NCI-H2171 (cell line): ENCODE measurements around the gene PODNL1.
A peak's percentile ranks its signal among the peaks of the same experiment; 100 is the strongest.

Experiments used
- DNase-seq: peaks from one replicate; lab custom pipeline; 2025; lab: John Stamatoyannopoulos, UW

The PODNL1 gene

DNA sequence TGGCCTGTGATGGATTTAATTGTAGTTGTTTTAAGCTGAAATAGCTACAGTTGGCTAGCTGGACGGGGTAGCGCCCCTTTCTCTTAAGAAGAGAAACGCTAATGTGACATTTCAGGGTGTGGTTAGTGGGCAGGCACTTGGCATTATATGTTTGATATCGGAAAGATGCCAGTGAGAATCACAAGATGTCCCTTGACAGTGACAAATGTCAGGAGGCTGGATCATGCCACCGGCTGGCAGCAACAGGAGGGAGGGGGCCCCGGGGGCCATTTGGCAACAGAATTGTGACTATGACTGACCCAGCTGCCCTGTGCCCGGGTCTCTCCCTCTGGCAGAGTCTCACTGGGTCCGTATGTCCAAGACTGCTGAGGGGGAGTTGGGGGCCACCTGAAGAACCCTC, 18.8 kb upstream of the PODNL1 start:
- DNase-seq: no peak

DNA sequence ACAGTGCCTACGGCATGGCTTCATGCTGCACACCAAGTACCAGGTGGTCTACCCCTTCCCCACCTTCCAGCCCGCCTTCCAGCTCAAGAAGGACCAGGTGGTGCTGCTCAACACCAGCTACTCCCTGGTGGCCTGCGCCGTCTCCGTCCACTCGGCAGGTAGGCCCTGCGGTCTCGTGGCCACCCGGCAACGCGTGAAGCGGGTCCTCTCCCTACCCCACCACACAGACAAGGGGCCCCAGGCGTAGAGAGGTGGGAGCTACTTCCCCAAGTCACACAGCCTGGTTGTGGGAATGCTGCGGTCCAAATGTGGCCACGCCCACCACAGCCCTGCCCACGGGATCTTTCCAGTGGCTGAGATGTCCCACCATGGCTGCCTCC, 18.1 kb upstream of the PODNL1 start:
- DNase-seq: no peak

DNA sequence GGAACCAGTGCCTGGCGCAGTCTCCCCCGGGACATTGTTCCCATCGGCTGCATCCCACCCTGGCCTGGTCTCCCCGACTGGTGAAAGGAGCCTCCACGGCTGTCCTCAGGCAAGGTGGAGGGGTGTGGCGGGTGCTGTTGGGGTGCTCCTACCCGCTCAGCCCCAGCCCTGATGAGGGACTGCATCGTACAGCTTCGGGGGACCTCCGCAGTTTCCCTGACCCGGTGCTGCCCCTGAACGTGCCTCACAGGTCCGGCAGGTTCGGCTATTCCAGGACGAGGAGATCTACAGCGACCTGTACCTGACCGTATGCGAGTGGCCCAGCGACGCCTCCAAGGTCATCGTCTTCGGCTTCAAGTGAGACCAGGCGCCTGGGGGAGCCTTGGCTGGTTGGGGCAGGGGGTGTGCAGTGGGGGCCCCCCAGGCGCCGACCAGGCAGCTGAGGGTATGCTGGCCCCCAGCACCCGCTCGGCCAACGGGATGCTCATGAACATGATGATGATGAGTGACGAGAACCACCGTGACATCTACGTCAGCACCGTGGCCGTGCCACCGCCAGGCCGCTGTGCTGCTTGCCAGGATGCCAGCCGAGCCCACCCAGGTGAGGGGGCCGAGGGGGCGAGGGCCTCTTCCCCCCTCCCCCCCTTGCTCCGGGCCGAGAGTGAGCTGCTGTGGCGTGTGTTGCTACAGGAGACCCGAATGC, 17.6 kb upstream of the PODNL1 start:
- DNase-seq: no peak

DNA sequence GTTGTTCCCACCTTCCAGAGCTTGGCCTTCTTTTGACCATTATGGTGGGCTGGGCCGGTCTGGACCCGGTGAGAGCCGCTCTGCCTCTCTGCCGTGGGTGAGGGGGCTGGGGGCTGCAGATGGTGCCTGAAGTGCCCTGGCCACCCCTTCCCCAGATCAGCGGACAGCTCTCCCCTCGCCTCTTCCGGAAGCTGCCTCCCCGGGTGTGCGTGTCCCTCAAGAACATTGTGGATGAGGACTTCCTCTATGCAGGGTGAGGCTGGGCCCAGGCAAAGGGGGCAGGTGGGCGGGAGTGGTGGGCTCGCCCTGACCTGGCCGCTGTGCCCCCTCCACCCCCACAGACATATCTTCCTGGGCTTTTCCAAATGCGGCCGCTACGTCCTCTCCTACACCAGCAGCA, 16.0 kb upstream of the PODNL1 start:
- DNase-seq: no peak

DNA sequence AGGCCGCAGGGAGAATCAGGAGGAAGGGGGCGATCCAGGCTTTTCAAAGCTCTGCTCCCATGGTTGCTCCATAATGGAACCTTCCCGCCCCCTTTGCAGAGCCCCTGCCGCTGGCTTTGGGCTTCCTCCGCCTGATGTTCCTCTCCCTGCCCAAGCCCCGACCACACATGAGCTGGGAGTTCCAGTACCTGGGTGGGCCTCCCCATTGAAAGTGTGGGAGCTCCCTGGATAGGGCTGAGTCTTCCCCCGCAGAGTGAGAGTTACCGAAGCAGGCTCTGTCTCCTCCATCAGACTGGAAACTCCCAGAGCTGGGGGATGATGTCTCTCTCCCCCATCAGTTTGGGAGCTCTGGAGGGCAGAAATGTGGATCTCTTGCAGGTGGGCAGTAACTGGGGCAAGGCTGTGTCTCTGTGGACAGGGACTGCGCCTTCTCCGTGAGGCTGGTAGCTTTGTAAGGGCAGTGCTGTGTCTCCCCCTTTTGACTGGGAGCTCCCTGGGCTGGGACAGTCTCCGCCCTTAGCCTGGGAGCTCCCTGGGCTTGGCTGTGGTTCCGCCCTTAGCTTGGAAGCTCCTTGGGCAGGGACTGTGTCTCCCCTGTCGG, 14.8 kb upstream of the PODNL1 start:
- no peak for DNase-seq

DNA sequence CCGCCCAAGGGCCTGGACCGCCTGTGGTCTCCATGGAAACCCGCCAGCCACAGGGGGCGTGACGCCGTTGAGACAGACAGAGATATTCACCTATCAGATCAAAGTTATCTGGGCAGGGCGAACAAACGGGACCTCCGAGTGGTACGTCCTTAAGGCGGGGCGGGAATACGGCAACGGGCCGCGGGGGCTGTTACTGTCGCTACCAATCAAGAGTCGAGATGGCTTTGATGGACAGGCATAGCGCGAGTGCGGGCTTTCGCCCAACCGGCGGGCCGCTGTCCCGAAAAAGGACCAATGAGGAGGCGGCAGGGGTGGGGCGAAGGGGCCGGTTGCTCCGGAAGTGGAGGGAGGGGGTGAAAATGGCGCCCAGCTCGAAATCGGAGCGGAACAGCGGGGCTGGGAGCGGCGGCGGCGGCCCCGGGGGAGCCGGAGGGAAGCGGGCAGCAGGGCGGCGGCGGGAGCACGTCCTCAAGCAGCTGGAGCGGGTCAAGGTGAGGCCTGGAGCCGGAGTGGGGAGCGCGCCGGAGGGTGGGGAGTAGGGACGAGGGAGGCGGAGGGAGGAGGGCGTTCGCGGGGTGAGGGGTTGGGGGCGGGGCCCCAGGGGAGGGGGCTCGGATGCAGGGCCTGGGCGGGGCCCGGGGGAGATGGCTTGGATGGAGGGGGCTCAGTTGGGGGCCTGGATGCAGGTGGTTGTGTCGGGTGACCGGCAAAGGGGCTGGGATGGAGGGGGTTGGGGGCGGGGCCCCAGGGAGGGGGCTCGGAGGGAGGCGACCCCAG, 14.1 kb upstream of the PODNL1 start, which contains the start of gene DCAF15:
TSS of gene DCAF15 (plus strand) at position 356 of the 777 bp plus-strand sequence. CDS start at position 360, 4 bp downstream.
- DNase-seq: peak; percentile 98

DNA sequence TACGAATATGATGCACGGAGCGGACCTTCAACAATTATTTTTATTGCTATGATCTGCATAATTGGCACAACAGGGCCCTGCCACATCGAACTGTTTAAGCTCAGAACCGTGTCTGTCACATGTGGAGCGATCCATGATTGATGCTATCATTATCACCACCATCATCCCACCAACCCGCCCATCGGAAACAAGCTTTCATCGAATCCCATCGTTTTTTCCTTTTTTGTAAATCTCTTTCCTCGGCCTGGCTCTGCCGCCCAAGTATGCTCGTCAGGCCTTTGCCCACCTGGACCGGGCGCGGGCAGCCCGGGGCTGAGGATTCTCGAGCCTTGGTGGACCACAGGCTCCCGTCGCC, 13.6 kb upstream of the PODNL1 start:
- DNase-seq: no peak

DNA sequence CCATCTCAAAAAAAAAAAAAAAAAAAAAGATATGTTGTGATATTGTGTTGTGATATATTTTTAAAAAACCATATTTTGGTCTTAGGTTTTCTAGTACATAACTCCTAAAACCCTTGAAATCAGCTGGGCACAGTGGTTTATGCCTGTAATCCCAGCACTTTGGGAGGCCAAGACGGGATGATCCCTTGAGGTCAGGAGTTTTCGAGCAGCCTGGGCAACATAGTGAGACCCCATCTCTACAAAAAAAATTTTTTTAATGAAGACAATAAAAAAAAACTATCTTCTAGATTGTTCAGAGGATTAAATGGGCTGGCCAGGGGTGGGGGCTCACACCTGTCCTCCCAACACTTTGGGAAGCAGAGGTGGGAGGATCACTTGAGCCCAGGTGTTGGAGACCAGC, 12.8 kb upstream of the PODNL1 start:
- no peak for DNase-seq

DNA sequence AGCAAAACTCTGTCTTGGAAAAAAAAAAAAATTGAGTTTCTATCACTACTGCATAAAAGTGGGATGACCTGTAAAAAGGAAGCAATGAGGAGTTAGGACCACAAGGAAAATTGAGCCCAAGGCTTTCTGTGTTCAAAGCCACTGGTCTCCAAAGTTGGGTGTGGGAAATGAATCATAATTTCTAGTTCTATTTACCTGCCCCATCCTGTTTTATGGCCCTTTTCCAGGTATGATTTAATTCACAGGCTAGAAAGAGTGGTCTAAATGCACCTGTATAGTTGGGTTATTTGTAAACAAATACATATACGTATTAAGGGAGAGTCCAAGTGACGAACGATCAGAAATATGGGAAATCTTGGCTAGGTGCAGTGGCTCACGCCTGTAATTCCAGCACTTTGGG, 8.2 kb upstream of the PODNL1 start:
- no peak for DNase-seq

DNA sequence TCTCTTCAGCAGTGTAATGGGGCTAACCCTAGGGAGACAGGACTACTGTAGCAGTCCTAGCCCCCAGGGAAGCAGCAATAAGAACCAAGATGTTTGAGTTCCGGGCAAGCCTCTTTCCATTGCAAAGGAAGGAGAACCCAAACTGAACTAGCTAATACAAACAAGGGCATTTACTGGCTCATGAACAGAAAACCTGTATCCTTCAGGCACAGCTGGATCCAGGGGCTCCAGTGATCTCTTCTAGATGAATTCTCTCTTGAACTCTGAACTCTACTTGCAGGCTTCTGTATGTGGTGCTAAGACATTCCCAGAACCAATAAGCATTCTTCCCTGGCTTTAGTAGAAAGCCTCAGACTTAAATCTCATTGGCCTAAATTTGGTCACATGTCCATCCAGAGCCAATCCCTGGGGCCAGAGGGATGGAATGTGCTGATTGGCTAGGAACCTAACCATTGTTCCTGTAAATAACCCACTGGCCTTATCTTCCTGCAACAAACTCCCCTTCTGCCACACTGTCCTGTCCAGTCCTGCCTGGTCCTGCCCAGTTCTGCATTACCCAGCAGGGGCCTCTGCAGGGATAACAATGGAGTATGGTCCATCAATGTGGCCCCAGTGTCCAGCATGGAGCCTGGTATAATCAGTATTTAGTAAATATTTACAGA, 3.9 kb upstream of the PODNL1 start:
- no peak for DNase-seq

DNA sequence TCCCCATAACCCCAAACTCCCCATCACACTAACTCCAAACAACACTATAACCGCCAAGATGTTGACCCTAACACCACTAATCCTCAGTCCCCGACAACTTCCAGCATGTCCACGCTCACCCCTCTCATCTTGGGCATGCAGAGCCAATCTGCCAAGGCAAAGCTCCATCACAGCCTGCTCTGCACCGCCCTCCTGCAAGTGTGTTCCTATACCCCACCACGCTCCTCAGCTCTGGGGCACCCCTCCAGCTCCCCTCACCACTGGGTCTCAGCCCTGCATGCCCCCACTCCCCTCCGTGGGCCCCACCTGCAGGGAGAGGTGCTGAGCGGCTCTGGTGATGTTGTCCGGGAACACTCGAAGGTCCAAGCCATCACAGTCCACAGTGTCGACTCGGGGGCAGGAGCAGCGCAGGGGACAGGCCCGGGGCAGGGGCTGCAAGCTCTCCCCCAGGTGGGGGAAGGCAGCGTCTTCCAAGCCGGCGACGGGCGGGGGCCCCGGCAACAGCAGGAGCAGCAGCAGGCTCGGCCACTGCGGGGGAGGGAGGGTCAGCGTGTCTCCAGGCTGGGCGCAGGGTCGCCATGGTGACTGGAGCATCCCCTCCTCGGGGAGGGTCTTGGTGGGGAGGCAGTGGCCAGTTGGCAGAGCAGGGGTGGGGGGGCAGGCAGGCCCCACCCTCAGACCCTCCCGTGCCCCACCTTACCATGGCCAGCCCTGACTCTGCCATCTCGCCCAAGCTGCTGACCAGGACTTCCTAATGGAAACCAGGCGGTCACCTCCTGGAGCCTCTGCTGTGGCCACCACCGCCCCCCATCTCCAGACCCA, 527 bp downstream of the PODNL1 start:
- DNase-seq: no peak

DNA sequence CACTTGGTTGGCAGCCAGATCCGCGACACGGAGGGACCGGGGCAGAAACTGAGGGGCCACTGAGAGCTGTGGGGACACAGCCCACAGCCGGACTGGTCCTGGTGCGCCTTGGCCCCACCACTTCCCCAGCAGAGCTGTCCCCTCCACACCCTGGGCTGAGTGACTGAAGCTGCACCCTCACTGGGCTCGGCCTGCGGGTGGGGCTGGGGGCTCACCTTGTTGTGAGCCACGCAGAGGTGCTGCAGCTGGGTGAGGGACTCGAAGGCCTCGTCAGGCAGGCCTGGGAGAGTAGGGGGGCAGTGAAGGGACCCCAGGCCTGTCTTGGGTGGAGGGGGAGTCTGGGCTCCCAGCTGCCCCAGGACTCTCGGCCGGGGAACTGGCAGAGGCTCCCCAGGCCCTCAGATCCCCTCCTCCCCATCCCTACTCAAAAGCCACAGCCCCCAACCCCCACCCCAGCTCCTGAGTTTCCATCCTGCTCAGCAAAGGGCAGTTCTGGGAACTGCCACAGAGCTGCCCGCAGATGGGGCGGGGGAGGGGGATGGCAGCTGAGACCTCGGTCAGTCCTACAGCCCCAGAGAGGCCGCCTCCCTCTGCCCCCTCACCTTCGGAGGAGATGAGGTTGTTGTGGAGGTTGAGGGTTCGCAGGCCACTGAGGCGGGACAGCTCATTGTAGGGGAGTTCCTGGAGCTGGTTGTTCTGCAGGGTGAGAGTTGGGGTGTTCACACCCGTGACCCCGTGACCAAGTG, 2.3 kb downstream of the PODNL1 start:
- DNase-seq: no peak

DNA sequence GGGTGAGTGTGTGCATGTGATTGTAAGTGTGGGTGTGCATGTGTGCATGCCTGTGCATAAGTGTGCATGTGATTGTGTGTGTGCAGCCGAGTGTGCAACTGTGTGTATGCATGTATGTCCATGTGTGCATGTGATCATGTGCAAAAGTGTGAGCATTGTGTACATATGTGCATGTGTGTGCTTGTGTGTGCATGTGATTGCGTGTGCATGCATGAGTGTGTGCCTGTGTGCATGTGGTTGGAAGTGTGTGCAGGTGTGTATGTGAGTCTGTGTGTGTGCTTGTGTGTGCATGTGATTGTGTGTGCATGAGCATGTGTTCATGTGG, 3.5 kb downstream of the PODNL1 start:
- no peak for DNase-seq

DNA sequence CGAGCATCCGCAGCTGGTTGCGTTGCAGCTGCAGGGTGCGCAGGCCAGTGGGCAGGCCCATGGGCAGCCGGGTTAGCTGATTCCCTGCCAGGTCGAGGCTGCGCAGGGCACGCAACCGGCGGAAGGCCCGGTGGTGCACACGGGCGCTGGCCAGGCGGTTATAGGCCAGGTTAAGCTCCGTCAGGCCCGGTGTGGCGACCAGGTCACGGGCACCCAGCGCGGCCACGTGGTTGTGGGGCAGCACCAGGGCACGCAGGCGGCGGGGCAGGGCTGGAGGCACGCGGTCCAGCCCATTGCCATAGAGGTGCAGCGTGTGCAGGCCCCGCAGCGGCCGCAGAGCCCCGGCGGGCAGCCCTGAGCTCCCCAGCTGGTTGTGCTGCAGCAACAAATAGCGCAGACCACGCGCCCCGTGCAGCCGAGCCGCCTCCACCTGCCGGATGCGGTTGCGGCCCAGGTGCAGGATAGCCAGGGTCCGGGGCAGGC, 5.3 kb downstream of the PODNL1 start:
- no peak for DNase-seq

DNA sequence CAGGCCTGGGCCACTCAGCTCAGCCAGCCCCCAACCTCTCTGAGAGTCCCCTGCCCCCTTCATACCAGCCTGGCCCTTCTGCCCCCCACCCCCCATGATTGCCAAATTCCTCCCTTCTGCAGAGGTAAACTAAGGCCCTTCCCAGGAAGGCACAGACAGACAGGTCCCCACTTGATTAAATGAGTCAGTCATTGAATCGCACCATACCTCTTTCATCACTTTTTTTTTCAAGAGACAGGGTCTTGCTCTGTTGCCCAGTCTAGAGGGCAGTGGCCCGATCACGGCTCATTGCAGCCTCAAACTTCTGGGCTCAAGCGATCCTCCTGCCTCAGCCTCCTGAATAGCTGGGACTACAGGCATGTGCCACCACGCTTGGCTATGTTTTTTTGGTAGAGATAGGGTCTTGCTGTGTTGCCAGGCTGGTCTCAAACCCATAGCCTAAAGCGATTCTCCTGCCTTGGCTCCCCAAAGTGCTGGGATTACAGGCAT, 6.0 kb downstream of the PODNL1 start:
- no peak for DNase-seq

DNA sequence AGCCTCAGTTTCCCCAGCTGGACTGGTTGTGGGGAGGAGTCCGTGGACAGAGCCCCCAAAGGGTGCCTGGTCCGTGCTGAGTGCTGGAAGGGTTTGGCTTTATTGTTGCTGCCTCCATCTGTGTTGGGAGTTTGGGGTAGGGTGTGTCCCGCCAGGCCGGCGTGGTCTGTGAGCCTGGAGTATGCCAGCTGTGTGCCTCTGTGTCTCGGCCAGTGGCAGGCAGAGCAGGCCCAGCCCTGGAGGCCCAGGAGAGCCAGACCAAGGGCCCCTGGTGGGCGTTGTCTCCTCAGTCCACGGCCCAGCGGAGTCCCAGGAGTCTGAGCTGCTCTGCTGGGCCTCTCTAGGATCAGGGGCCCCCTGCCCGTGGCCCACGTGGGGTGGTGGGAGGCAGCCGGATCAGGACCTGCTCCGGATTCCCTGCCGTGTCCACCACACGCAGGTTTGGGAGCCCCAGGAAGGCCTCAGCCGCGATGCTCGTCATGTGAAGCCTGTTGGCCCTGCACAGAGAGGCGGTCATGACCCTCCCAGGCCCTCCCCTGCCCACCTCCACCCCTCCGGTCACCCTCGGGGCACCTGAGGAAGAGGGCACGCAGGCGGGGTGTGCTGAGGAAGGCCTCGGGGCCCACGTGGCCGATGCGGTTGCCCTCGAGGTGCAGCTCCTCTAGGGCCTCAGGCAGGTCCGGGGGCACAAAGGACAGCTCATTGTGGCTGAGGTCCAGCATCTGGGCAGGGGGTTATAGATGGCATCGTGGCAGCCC, 6.6 kb downstream of the PODNL1 start:
- DNase-seq: no peak

DNA sequence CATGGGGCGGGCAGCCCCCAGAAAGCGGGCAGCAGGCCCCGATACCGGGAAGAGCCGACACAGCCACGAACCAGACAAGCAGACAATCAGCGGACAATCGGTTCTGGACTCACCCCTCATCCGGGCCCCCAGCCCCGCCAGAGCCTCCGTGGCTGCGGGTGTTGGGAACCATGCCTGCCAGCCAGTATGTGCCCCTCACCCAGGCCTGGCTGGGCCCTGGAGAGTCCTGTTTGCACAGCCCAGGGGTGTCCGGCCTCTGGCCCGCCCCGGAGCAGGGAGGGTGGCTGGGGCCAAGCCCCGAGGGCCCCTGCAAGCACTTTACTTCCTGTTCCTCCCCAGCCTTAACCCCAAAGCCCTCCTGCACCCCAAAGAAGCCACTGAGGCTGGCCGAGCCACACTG, 7.8 kb downstream of the PODNL1 start:
- DNase-seq: no peak

DNA sequence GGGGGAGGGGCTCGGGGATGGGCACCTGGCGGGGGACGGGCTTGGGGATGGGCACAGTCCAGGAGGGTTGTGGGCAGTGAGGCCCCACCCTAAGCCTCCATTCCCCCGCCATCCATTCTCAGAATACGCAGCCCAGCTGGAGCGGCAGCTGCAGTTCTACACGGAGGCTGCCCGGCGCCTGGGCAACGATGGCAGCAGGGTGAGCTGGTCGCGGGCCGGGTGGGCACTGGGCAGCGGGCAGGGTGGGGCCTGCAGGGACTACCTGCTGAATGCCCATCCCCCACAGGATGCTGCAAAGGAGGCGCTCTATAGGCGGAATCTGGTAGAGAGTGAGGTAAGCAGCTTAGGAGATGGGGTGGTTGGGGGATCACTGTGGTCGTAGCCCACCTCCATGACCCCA, 8.3 kb downstream of the PODNL1 start:
- no peak for DNase-seq

DNA sequence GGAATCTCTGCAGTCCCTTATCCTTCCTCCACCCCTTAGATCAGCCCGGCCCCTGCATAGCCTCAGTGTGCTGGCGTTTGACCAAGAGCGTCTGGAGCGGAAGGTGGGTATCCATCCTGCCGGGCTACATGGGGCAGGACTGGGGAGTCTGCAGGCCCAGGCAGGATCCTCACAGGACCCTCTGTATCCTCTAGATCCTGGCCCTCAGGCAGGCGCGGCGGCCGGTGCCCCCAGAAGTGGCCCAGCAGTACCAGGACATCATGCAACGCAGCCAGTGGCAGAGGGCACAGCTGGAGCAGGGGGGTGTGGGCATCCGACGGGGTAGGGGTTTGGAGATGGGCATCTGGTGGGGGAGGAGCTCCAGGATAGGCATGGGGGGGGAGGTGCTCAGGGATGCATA, 8.9 kb downstream of the PODNL1 start:
- DNase-seq: peak; percentile 10

DNA sequence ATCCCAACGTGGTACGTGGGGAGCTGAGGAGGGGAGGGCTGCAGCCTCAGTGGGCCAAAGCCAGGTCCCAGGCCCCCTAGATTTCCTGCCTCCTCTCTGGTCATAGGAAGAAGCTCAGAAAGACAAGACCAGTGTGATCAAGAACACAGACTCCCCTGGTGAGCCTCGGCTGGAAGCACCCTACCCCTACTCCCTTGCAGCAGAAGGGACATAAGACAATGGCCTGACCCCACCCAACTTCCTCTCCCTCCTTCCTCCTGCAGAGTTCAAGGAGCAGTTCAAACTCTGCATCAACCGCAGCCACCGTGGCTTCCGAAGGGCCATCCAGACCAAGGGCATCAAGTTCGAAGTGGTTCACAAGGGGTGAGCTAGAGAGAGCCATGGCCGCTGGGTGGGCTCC, 11.5 kb downstream of the PODNL1 start:
- no peak for DNase-seq
